T follicular helper cell (primary cell): ENCODE measurements around the gene RSPH3.
"Not testable (repeated sequence)": the region's sequence is repeated elsewhere in the genome, so short reads cannot be mapped to it uniquely, and the experiment has no call there.

Experiments used
- DNase-seq: peaks from one replicate; pipeline ENCODE4 v3.0.0-alpha.2; 2020; ENCODE audit warnings: low read depth
- total RNA-seq, 2 experiments: gene quantifications; one replicate each; lab custom pipeline; 2026; lab: John Stamatoyannopoulos, UW

The RSPH3 gene
- total RNA-seq: 4.7 to 6.7 reads per million in 2 experiments

- DNase-seq: peak; percentile 78
These were observed at the start of gene RSPH3 for GRCh38 chr6:158999666-159000403. Gene RSPH3, minus strand, starts transcription at chr6:159000202. Its CDS starts 652 bp downstream, at chr6:158999550.

GRCh38 chr6:159047891-159048685, 48.1 kb upstream of the RSPH3 start:
- no peak for DNase-seq

- DNase-seq: no peak
These were observed 45.8 kb upstream of the RSPH3 start for GRCh38 chr6:159045801-159046200.

GRCh38 chr6:159044899-159045727, 45.1 kb upstream of the RSPH3 start, which contains the start of gene TAGAP:
Gene TAGAP, minus strand, starts transcription at chr6:159044991. Its CDS starts 845 bp downstream, at chr6:159044146.
- DNase-seq: peak; percentile 84

- no peak for DNase-seq
These were observed 43.9 kb upstream of the RSPH3 start for GRCh38 chr6:159043947-159044346.

- DNase-seq: no peak
These were observed 43.2 kb upstream of the RSPH3 start for GRCh38 chr6:159043251-159043650.

GRCh38 chr6:159042826-159043181, 42.8 kb upstream of the RSPH3 start:
- no peak for DNase-seq

GRCh38 chr6:159042003-159042825, 42.2 kb upstream of the RSPH3 start:
- peak; percentile 70 for DNase-seq

- DNase-seq: no peak
These were observed 41.2 kb upstream of the RSPH3 start for GRCh38 chr6:159041181-159041580.

- DNase-seq: no peak
These were observed 39.9 kb upstream of the RSPH3 start for GRCh38 chr6:159039885-159040258.

GRCh38 chr6:159038914-159039884, 39.2 kb upstream of the RSPH3 start:
- no peak for DNase-seq

- not testable (repeated sequence) for DNase-seq
These were observed 38.3 kb upstream of the RSPH3 start for GRCh38 chr6:159038318-159038717.

- no peak for DNase-seq
These were observed 37.8 kb upstream of the RSPH3 start for GRCh38 chr6:159037756-159038290.

GRCh38 chr6:159036673-159037072, 36.7 kb upstream of the RSPH3 start:
- no peak for DNase-seq

- no peak for DNase-seq
These were observed 35.9 kb upstream of the RSPH3 start for GRCh38 chr6:159035891-159036290.

GRCh38 chr6:159033160-159034049, 33.4 kb upstream of the RSPH3 start:
- DNase-seq: no peak

- no peak for DNase-seq
These were observed 31.8 kb upstream of the RSPH3 start for GRCh38 chr6:159031846-159032245.

- no peak for DNase-seq
These were observed 30.2 kb upstream of the RSPH3 start for GRCh38 chr6:159030168-159030567.

GRCh38 chr6:159025224-159025623, 25.2 kb upstream of the RSPH3 start:
- not testable (repeated sequence) for DNase-seq
